ENCODE data around the gene LAT.
"Not testable (repeated sequence)": the region's sequence is repeated elsewhere in the genome, so short reads cannot be mapped to it uniquely, and the experiment has no call there.

Gene LAT

GRCh38 chr16:28964496-28964895 is 20.4 kb upstream of the LAT start:
- H3K4me1 Mint-ChIP-seq: no peaks in the 10 kb centered on the region
- no peaks in the 10 kb centered on the region for H3K9me3 Mint-ChIP-seq
- no peak overlapping the region for H3K4me3 Mint-ChIP-seq
- peaks cover 48% of the 10 kb centered on the region for H3K36me3 Mint-ChIP-seq
- no peak for ATAC-seq
- H3K27ac Mint-ChIP-seq: no peak overlapping the region
- H3K27me3 Mint-ChIP-seq: no peaks in the 10 kb centered on the region

DNA sequence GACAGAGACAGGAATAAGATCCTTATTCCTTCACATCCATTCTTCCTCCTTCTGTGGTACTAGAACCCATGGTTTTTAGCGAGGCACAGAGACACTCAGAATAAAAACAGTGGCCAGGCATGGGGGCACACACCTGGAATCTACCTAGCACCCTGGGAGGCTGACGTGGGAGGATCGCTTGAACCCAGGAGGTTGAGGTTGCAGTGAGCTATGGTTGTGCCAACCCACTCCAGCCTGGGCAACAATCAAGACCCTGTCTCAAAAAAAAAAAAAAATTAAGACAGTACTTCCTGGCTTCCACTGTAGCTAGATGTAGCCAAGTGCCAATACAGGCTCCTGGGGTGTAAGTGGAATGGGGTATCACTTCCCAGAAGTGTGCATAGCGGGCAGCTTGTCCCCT is 17.7 kb upstream of the LAT start:
- no peak overlapping the region for H3K27ac Mint-ChIP-seq
- no peaks in the 10 kb centered on the region for H3K9me3 Mint-ChIP-seq
- ATAC-seq: no peak
- H3K4me3 Mint-ChIP-seq: no peak overlapping the region
- H3K4me1 Mint-ChIP-seq: no peaks in the 10 kb centered on the region
- no peaks in the 10 kb centered on the region for H3K27me3 Mint-ChIP-seq
- H3K36me3 Mint-ChIP-seq: peaks cover 29% of the 10 kb centered on the region

DNA sequence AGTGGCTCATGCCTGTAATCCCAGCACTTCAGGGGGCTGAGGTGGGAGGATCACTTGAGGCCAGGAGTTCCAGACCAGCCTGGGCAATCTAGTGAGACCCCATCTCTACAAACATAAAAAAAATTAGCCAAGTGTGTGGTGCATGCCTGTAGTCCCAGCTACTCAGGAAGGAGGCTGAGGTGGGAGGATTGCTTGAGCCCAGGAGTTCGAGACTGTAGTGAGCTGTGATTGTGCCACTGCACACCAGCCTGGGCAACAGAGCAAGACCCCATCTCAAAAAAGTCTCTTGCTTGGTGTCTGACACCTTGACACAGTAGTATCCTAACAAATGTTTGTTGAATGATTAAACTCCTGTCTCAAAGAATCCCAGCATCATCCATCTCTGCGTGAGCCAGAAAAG is 15.2 kb upstream of the LAT start:
- not testable (repeated sequence) for ATAC-seq, H3K4me1 Mint-ChIP-seq, H3K27me3 Mint-ChIP-seq, H3K27ac Mint-ChIP-seq, H3K4me3 Mint-ChIP-seq, H3K9me3 Mint-ChIP-seq
- peaks cover 12% of the 10 kb centered on the region for H3K36me3 Mint-ChIP-seq

DNA sequence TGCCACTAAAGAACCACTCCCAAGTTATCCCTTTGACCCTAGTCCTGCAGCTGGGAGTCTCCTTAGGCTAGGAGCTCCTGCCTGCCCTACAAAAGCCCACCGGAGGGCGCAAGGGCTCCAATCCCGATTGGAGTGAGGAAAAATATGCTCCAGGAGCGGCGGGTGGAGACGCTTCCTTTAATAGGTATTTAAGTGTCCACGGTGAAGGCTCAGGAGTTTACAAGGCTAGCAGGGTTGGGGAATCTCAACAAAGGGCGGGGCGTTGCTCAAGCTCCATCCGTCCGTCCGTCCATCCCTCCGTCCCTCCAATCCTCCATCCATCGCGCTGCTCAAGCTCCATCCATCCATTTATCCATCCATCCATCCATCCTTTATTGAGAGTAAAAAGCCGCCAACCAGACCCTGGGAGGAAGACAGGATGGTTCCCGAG is 10.8 kb upstream of the LAT start:
- Mint-ChIP-seq H3K4me3 (peak overlapping the region; percentile 92), H3K36me3 (peaks cover 18% of the 10 kb centered on the region), H3K9me3 (no peaks in the 10 kb centered on the region), H3K27me3 (no peaks in the 10 kb centered on the region), H3K4me1 (peaks cover 35% of the 10 kb centered on the region), H3K27ac (peak overlapping the region; percentile 96)
- ATAC-seq: peak; percentile 20

- peak; percentile 96 for ATAC-seq
- Mint-ChIP-seq H3K36me3 (peaks cover 18% of the 10 kb centered on the region), H3K4me1 (peaks cover 35% of the 10 kb centered on the region), H3K9me3 (no peaks in the 10 kb centered on the region), H3K27me3 (no peaks in the 10 kb centered on the region), H3K4me3 (peak within 1 kb of the TSS; percentile 92), H3K27ac (peak within 1 kb of the TSS; percentile 96)
Observed at GRCh38 chr16:28974437-28975157, 10.3 kb upstream of the LAT start, which contains the start of gene SPNS1. Gene SPNS1 (plus strand): TSS chr16:28974778. CDS start chr16:28975152, 374 bp downstream.

DNA sequence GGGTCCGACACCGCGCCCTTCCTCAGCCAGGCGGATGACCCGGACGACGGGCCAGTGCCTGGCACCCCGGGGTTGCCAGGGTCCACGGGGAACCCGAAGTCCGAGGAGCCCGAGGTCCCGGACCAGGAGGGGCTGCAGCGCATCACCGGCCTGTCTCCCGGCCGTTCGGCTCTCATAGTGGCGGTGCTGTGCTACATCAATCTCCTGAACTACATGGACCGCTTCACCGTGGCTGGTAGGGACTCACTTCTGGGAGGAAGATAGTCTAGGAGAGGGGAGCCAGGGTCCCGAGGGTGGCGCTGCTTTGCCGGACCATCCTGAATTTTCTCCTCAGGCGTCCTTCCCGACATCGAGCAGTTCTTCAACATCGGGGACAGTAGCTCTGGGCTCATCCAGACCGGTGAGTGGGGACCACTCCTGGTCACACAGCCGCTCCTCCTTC is 9.7 kb upstream of the LAT start:
- H3K27me3 Mint-ChIP-seq: no peaks in the 10 kb centered on the region
- H3K36me3 Mint-ChIP-seq: peaks cover 18% of the 10 kb centered on the region
- no peaks in the 10 kb centered on the region for H3K9me3 Mint-ChIP-seq
- peaks cover 35% of the 10 kb centered on the region for H3K4me1 Mint-ChIP-seq
- peak overlapping the region; percentile 92 for H3K4me3 Mint-ChIP-seq
- ATAC-seq: peak; percentile 35
- peak overlapping the region; percentile 96 for H3K27ac Mint-ChIP-seq

DNA sequence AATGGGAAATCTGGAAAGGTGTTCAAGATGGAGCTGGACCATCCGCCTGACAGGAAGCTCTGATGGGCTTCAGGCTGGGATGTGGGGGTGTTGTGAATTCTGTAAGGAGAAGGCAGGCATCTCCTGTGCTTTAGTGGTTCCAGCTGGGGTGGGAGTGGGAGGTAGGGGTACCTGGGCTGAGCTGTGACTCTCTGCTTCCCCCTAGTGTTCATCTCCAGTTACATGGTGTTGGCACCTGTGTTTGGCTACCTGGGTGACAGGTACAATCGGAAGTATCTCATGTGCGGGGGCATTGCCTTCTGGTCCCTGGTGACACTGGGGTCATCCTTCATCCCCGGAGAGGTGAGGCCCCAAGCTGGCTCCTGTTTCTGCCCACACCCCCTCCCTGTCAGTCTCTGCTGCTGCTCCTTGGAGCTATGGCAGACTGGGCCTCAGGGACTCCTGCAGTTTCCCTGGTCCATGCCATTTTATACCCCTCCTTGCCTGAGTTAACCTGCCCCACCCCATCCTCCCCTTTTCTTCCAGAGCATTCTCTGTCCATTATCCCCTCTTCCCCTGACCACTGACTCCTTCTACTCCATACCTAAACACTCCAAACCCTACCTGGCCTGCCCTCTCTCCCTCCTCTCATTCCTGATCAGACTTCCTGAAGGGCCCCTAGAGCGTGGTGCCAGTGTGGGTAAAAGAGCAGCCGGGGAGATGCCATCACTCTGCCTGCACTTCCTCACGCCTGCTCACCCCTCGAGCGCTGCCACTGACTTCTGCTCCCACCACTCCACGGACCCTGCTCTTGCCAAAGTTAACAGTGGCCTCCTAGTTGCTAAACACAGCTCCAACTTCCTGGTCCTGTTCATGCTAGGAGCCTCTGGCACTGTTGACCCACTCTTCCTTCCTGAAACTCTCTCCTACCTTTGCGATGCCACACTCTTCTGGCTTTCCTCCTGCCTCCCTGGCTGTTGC is 6.9 kb upstream of the LAT start:
- no peak for ATAC-seq
- peaks cover 35% of the 10 kb centered on the region for H3K4me1 Mint-ChIP-seq
- peaks cover 45% of the 10 kb centered on the region for H3K36me3 Mint-ChIP-seq
- H3K4me3 Mint-ChIP-seq: no peak overlapping the region
- no peak overlapping the region for H3K27ac Mint-ChIP-seq
- H3K9me3 Mint-ChIP-seq: peaks cover 2% of the 10 kb centered on the region
- H3K27me3 Mint-ChIP-seq: no peaks in the 10 kb centered on the region

- H3K4me3 Mint-ChIP-seq, H3K9me3 Mint-ChIP-seq, ATAC-seq, H3K27ac Mint-ChIP-seq, H3K27me3 Mint-ChIP-seq: not testable (repeated sequence)
- H3K36me3 Mint-ChIP-seq: peaks cover 63% of the 10 kb centered on the region
- H3K4me1 Mint-ChIP-seq: peaks cover 38% of the 10 kb centered on the region
Observed at GRCh38 chr16:28980330-28980729, 4.5 kb upstream of the LAT start.

DNA sequence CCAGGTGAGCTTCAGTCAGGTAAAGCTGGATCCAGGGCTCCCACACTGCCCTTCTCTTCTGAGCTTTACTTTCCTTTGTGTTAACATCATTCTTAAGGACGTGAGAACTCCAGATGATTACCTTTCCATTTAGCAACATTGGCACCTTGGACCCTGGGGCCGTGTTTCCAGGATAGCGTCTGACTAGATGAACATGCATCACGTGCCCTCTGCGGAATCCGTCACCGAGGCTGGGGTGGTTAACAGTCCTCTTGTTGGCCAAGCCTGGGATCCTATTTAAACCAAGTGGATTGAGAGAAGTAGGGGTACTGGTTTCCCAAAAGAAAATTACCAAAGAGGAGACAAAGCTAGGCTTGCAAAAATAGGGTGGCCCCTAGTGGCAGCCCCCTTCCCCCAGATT is 3.9 kb upstream of the LAT start:
- H3K36me3 Mint-ChIP-seq: peaks cover 69% of the 10 kb centered on the region
- no peaks in the 10 kb centered on the region for H3K27me3 Mint-ChIP-seq

GRCh38 chr16:28981517-28981916 is 3.3 kb upstream of the LAT start:
- Mint-ChIP-seq H3K27me3 (no peaks in the 10 kb centered on the region), H3K9me3 (peaks cover 2% of the 10 kb centered on the region), H3K36me3 (peaks cover 75% of the 10 kb centered on the region), H3K4me1 (peaks cover 33% of the 10 kb centered on the region), H3K27ac (no peak overlapping the region), H3K4me3 (no peak overlapping the region)
- no peak for ATAC-seq

More for the DNA sequence above, 3.9 kb upstream of the LAT start:
- Mint-ChIP-seq H3K4me1 (peaks cover 38% of the 10 kb centered on the region), H3K4me3 (no peak overlapping the region), H3K9me3 (peaks cover 2% of the 10 kb centered on the region), H3K27ac (no peak overlapping the region)
- ATAC-seq: no peak

GRCh38 chr16:28982418-28982817 is 2.4 kb upstream of the LAT start:
- no peak for ATAC-seq
- H3K9me3 Mint-ChIP-seq: peaks cover 7% of the 10 kb centered on the region
- peaks cover 79% of the 10 kb centered on the region for H3K36me3 Mint-ChIP-seq
- H3K4me3 Mint-ChIP-seq: no peak overlapping the region
- no peak overlapping the region for H3K27ac Mint-ChIP-seq
- no peaks in the 10 kb centered on the region for H3K27me3 Mint-ChIP-seq
- H3K4me1 Mint-ChIP-seq: peaks cover 31% of the 10 kb centered on the region

DNA sequence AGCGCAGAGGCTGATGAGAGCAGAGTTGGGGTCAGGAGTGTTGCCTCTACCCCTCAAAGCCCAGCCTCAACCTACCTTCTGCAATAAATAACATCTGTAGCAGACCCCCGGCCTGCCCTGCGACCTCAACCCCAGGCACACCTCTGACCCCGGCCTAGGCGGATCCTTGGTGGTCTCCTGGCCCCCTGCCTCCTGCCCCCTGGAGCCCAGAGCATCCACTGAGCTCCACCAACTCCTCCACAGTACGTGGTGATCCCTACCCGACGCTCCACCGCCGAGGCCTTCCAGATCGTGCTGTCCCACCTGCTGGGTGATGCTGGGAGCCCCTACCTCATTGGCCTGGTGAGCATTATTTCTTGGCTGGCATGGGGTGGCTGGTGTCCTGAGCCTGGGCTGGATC is 1.9 kb upstream of the LAT start:
- H3K36me3 Mint-ChIP-seq: peaks cover 80% of the 10 kb centered on the region
- no peak overlapping the region for H3K27ac Mint-ChIP-seq
- peaks cover 29% of the 10 kb centered on the region for H3K4me1 Mint-ChIP-seq
- no peak for ATAC-seq
- H3K4me3 Mint-ChIP-seq: no peak overlapping the region
- H3K9me3 Mint-ChIP-seq: peaks cover 9% of the 10 kb centered on the region
- no peaks in the 10 kb centered on the region for H3K27me3 Mint-ChIP-seq

GRCh38 chr16:28983644-28984043 is 1.2 kb upstream of the LAT start:
- H3K27me3 Mint-ChIP-seq: no peaks in the 10 kb centered on the region
- ATAC-seq: no peak
- peaks cover 77% of the 10 kb centered on the region for H3K36me3 Mint-ChIP-seq
- no peak overlapping the region for H3K27ac Mint-ChIP-seq
- H3K4me3 Mint-ChIP-seq: no peak overlapping the region
- peaks cover 9% of the 10 kb centered on the region for H3K9me3 Mint-ChIP-seq
- H3K4me1 Mint-ChIP-seq: peaks cover 23% of the 10 kb centered on the region

- Mint-ChIP-seq H3K27me3 (no peaks in the 10 kb centered on the region), H3K27ac (no peak overlapping the region), H3K9me3 (peaks cover 9% of the 10 kb centered on the region), H3K36me3 (peaks cover 76% of the 10 kb centered on the region), H3K4me3 (no peak overlapping the region), H3K4me1 (peaks cover 21% of the 10 kb centered on the region)
- no peak for ATAC-seq
Observed at GRCh38 chr16:28984091-28984490, 761 bp upstream of the LAT start.

GRCh38 chr16:28985211-28986041 is 574 bp downstream of the LAT start:
- peaks cover 21% of the 10 kb centered on the region for H3K4me1 Mint-ChIP-seq

More at GRCh38 chr16:28985211-28986041, 574 bp downstream of the LAT start:
- ATAC-seq: no peak
- Mint-ChIP-seq H3K4me3 (peak overlapping the region; percentile 32), H3K9me3 (peaks cover 9% of the 10 kb centered on the region), H3K27me3 (no peaks in the 10 kb centered on the region), H3K36me3 (peaks cover 89% of the 10 kb centered on the region), H3K27ac (no peak overlapping the region)
